NCI-H2029 treated with DMSO at 0.1 percent for 48 hours (cell line): Measurements from ENCODE around the gene TSHZ1.

Experiments
- DNase-seq: peaks from one replicate; lab custom pipeline; 2025; lab: John Stamatoyannopoulos, UW

Gene TSHZ1

GRCh38 chr18:75246721-75247610 is 36.4 kb downstream of the TSHZ1 start:
- DNase-seq: no peak

- peak; percentile 30 for DNase-seq
Measured at GRCh38 chr18:75247611-75248421, 37.2 kb downstream of the TSHZ1 start.

- DNase-seq: no peak
Measured at GRCh38 chr18:75248426-75249174, 38.0 kb downstream of the TSHZ1 start.

- DNase-seq: no peak
Measured at GRCh38 chr18:75249175-75249518, 38.5 kb downstream of the TSHZ1 start.

GRCh38 chr18:75249672-75250470 is 39.3 kb downstream of the TSHZ1 start:
- DNase-seq: no peak

- DNase-seq: no peak
Measured at GRCh38 chr18:75250471-75250821, 39.8 kb downstream of the TSHZ1 start.

GRCh38 chr18:75251466-75251865 is 40.9 kb downstream of the TSHZ1 start:
- no peak for DNase-seq

- DNase-seq: no peak
Measured at GRCh38 chr18:75252136-75252535, 41.5 kb downstream of the TSHZ1 start.

GRCh38 chr18:75253043-75253442 is 42.4 kb downstream of the TSHZ1 start:
- DNase-seq: no peak

- DNase-seq: no peak
Measured at GRCh38 chr18:75253784-75254183, 43.2 kb downstream of the TSHZ1 start.

GRCh38 chr18:75255094-75255493 is 44.5 kb downstream of the TSHZ1 start:
- DNase-seq: no peak

- DNase-seq: no peak
Measured at GRCh38 chr18:75256376-75256775, 45.8 kb downstream of the TSHZ1 start.

- no peak for DNase-seq
Measured at GRCh38 chr18:75257605-75258004, 47.0 kb downstream of the TSHZ1 start.

GRCh38 chr18:75261430-75262223 is 51.0 kb downstream of the TSHZ1 start:
- no peak for DNase-seq

- DNase-seq: no peak
Measured at GRCh38 chr18:75262511-75262910, 51.9 kb downstream of the TSHZ1 start.

- DNase-seq: no peak
Measured at GRCh38 chr18:75264195-75264594, 53.6 kb downstream of the TSHZ1 start.

GRCh38 chr18:75264926-75265597 is 54.5 kb downstream of the TSHZ1 start:
- no peak for DNase-seq

GRCh38 chr18:75265872-75266271 is 55.3 kb downstream of the TSHZ1 start:
- DNase-seq: no peak

- DNase-seq: no peak
Measured at GRCh38 chr18:75267643-75268363, 57.2 kb downstream of the TSHZ1 start.

- DNase-seq: no peak
Measured at GRCh38 chr18:75268364-75268646, 57.7 kb downstream of the TSHZ1 start.
